Measurements from ENCODE around the gene RPS16. TPM values are rescaled to one million over a fixed set of nuclear protein-coding genes. Genes with fewer than 3 reads are reported as not detected.
A peak's percentile ranks its signal among the peaks of the same experiment; 100 is the strongest.

The RPS16 gene
- total RNA-seq, 2 experiments from 2014 or later: 3,249 to 3,324 TPM

DNA sequence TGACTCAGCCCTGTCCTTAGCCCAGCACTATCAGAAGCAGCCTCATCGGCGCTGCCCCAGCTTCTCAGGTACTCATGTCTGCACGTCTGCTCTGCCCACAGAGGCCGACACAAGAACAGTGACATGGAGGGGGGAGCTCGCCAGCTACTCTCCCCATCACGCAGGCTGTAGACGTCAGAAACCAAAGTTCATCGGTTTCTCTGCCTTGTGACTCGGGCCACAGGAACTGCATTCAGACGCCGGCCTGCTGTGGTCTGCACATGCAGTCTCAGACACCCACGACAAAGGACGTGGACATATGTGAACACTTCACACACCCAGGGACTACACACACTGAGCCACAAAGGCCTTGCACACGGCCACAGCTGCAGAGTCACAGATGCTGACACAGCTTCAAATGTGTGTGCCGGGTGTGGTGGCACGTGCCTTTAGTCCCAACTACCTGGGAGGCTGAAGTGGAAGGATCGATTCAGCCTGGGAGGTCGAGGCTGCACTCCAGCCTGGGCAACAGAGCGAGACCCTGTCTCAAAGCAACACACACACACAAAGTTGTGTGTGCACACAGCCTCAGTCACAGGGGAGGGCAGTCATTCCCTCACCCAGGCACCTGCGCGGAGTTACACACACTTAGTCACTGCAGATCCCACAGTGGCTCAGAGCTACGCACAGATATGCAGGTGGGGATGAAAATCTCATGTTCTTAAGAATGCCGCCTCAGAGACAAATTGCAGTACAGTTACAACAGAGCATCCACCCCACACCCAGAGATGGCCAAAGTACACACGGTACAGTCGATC is 34.0 kb downstream of the RPS16 start:
- peak overlapping the region; percentile 99 for H3K27ac Mint-ChIP-seq
- H3K4me3 Mint-ChIP-seq: peak overlapping the region; percentile 75
- H3K4me1 Mint-ChIP-seq (ENCODE audit: low read depth): peaks cover 74% of the 10 kb centered on the region
- H3K27me3 Mint-ChIP-seq: no peaks in the 10 kb centered on the region
- TF ChIP-seq, protein P1, sequence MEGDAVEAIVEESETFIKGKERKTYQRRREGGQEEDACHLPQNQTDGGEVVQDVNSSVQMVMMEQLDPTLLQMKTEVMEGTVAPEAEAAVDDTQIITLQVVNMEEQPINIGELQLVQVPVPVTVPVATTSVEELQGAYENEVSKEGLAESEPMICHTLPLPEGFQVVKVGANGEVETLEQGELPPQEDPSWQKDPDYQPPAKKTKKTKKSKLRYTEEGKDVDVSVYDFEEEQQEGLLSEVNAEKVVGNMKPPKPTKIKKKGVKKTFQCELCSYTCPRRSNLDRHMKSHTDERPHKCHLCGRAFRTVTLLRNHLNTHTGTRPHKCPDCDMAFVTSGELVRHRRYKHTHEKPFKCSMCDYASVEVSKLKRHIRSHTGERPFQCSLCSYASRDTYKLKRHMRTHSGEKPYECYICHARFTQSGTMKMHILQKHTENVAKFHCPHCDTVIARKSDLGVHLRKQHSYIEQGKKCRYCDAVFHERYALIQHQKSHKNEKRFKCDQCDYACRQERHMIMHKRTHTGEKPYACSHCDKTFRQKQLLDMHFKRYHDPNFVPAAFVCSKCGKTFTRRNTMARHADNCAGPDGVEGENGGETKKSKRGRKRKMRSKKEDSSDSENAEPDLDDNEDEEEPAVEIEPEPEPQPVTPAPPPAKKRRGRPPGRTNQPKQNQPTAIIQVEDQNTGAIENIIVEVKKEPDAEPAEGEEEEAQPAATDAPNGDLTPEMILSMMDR (IDR thresholded peaks at IDR 0.05): no peak
- DNase-seq: peak; percentile 95
- peak; percentile 62 for ATAC-seq
- CTCF ChIA-PET: interaction anchor here (0.6 to 8.5 kb wide), 5 partner anchors 10 to 72 kb away, joined by 3 to 153 read pairs (median 3); partner anchors contain the start of genes MED29, PAF1 and PLEKHG2
- intact Hi-C loops (cut with micrococcal nuclease): no loop called here
- H3K9me3 Mint-ChIP-seq: no peaks in the 10 kb centered on the region
- POLR2A ChIA-PET: interaction anchor here (0.9 to 9.9 kb wide), 13 partner anchors 10 to 131 kb away, joined by 3 to 80 read pairs (median 4); partner anchors contain the start of genes EID2B, MED29, PAF1 and PLEKHG2
- H3K36me3 Mint-ChIP-seq (ENCODE audit: low read depth): peaks cover 11% of the 10 kb centered on the region

- peaks cover 11% of the 10 kb centered on the region for H3K36me3 Mint-ChIP-seq (ENCODE audit: low read depth)
- H3K27ac Mint-ChIP-seq: peak overlapping the region; percentile 99
- DNase-seq: no peak
- POLR2A ChIA-PET: interaction anchor here (0.9 to 9.9 kb wide), 10 partner anchors 10 to 132 kb away, joined by 3 to 80 read pairs (median 6); partner anchors contain the start of genes EID2B, MED29, PAF1 and PLEKHG2
- H3K4me1 Mint-ChIP-seq (ENCODE audit: low read depth): peaks cover 71% of the 10 kb centered on the region
- H3K9me3 Mint-ChIP-seq: no peaks in the 10 kb centered on the region
- CTCF ChIA-PET: interaction anchor here (0.6 to 8.5 kb wide), 6 partner anchors 10 to 73 kb away, joined by 3 to 153 read pairs (median 4); partner anchors contain the start of genes MED29, PAF1, PLEKHG2 and RPS16
- ATAC-seq: peak; percentile 6
- intact Hi-C loops (cut with micrococcal nuclease): no loop called here
- peak overlapping the region; percentile 75 for H3K4me3 Mint-ChIP-seq
- no peaks in the 10 kb centered on the region for H3K27me3 Mint-ChIP-seq
- TF ChIP-seq, protein P1 (IDR thresholded peaks at IDR 0.05): no peak
These were observed 34.6 kb downstream of the RPS16 start for GRCh38 chr19:39401070-39401548.

GRCh38 chr19:39400061-39400460 is 35.7 kb downstream of the RPS16 start:
- no peaks in the 10 kb centered on the region for H3K9me3 Mint-ChIP-seq
- ChIA-PET CTCF (interaction anchor here (0.6 to 8.5 kb wide), 3 partner anchors 9 to 14 kb away, joined by 3 to 153 read pairs (median 17); partner anchors contain the start of genes MED29, PAF1 and PLEKHG2), POLR2A (interaction anchor here (1.9 to 9.9 kb wide), 4 partner anchors 9 to 58 kb away, joined by 4 to 80 read pairs (median 17); partner anchors contain the start of genes MED29, PAF1, PLEKHG2 and SAMD4B)
- intact Hi-C loops (cut with micrococcal nuclease): no loop called here
- no peaks in the 10 kb centered on the region for H3K27me3 Mint-ChIP-seq
- DNase-seq: no peak
- peaks cover 18% of the 10 kb centered on the region for H3K36me3 Mint-ChIP-seq (ENCODE audit: low read depth)
- ATAC-seq: no peak
- no peak overlapping the region for H3K4me3 Mint-ChIP-seq
- TF ChIP-seq, protein P1 (IDR thresholded peaks at IDR 0.05): no peak
- peaks cover 67% of the 10 kb centered on the region for H3K4me1 Mint-ChIP-seq (ENCODE audit: low read depth)
- peak overlapping the region; percentile 76 for H3K27ac Mint-ChIP-seq

GRCh38 chr19:39399668-39400050 is 36.1 kb downstream of the RPS16 start:
- Mint-ChIP-seq H3K4me3 (no peak overlapping the region), H3K27ac (peak overlapping the region; percentile 76), H3K36me3 (ENCODE audit: low read depth) (peaks cover 20% of the 10 kb centered on the region), H3K9me3 (no peaks in the 10 kb centered on the region), H3K4me1 (ENCODE audit: low read depth) (peaks cover 64% of the 10 kb centered on the region), H3K27me3 (no peaks in the 10 kb centered on the region)
- intact Hi-C loops (cut with micrococcal nuclease): no loop called here
- no peak for ATAC-seq
- no peak for DNase-seq
- TF ChIP-seq, protein P1 (IDR thresholded peaks at IDR 0.05): no peak
- POLR2A ChIA-PET: interaction anchor here (1.3 to 9.9 kb wide), 6 partner anchors 8 to 57 kb away, joined by 4 to 80 read pairs (median 12); partner anchors contain the start of genes MED29, PAF1, PLEKHG2 and RPS16
- CTCF ChIA-PET: interaction anchor here (0.6 to 8.5 kb wide), 3 partner anchors 8 to 14 kb away, joined by 3 to 153 read pairs (median 17); partner anchors contain the start of genes MED29, PAF1 and PLEKHG2

Measured in activated CD8-positive, alpha-beta T cell treated with anti-CD3 and anti-CD28 coated beads for 36 hours (primary cell).